ENCODE measurements around the gene CAPZA1. TPM values are rescaled to one million over a fixed set of nuclear protein-coding genes. Genes with fewer than 3 reads are reported as not detected.

The CAPZA1 gene
- total and polyA plus RNA-seq, 10 donors, result 105 to 354 (median 196) TPM

DNA sequence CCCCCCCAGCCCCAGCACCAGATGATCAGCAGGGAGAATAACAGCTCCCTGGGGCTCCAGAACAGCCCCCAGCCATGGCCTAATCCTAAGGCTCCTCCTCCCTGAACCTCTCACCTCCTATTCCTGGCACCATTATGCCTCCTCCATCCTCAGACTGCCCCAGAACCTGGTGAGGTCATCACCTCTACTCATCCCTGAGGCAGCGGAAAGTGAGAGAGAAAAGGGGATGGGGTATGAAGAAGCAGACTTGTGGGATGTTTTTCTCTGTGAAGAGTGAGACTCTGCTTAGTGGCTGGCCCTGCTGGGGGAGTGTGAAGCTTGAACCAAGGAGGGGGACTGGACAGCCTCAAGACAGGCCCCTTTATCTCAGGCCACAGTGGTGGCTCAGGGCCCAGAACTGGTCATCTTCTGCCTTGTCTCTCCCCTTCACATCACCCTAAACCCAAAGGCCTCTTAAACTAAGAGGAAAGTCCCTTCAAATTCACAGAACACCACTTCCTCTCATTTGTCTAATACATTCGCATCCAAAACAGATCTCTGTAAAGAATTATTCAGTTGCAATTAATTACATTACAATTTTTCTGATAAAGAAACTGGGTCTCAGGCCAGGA is 97.7 kb downstream of the CAPZA1 start:
- no peak for TF ChIP-seq POLR2A (IDR thresholded peaks at IDR 0.05)
- TF ChIP-seq, protein P1, sequence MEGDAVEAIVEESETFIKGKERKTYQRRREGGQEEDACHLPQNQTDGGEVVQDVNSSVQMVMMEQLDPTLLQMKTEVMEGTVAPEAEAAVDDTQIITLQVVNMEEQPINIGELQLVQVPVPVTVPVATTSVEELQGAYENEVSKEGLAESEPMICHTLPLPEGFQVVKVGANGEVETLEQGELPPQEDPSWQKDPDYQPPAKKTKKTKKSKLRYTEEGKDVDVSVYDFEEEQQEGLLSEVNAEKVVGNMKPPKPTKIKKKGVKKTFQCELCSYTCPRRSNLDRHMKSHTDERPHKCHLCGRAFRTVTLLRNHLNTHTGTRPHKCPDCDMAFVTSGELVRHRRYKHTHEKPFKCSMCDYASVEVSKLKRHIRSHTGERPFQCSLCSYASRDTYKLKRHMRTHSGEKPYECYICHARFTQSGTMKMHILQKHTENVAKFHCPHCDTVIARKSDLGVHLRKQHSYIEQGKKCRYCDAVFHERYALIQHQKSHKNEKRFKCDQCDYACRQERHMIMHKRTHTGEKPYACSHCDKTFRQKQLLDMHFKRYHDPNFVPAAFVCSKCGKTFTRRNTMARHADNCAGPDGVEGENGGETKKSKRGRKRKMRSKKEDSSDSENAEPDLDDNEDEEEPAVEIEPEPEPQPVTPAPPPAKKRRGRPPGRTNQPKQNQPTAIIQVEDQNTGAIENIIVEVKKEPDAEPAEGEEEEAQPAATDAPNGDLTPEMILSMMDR (IDR thresholded peaks at IDR 0.05 in 8 of 11, conservative IDR thresholded peaks at IDR 0.05 in 3 of 11), result peak in 1 of 11 experiments; percentile 17
- no peak overlapping the region for H3K27ac ChIP-seq
- DNase-seq, result no peak
- no peaks in the 10 kb centered on the region for H3K9me3 ChIP-seq
- H3K4me3 ChIP-seq, result no peak overlapping the region
- H3K36me3 ChIP-seq, result no peaks in the 10 kb centered on the region
- intact Hi-C loops (cut with DNase I; ENCODE audit: low total_unique reads), result loop anchor here (5.0 kb wide), 1 partner anchor 85 kb away; no protein-coding TSS in a partner anchor
- WGBS, 5 donors, result 60 to 86% (median 72%) methylated on average over 2 of the region's 2 CpGs
- peaks cover 13 to 58% (median 39%) of the 10 kb centered on the region in 6 donors for H3K4me1 ChIP-seq
- peaks cover 0 to 36% (median under 1%) of the 10 kb centered on the region in 7 donors for H3K27me3 ChIP-seq (replicated peaks in 1 of 7)

DNA sequence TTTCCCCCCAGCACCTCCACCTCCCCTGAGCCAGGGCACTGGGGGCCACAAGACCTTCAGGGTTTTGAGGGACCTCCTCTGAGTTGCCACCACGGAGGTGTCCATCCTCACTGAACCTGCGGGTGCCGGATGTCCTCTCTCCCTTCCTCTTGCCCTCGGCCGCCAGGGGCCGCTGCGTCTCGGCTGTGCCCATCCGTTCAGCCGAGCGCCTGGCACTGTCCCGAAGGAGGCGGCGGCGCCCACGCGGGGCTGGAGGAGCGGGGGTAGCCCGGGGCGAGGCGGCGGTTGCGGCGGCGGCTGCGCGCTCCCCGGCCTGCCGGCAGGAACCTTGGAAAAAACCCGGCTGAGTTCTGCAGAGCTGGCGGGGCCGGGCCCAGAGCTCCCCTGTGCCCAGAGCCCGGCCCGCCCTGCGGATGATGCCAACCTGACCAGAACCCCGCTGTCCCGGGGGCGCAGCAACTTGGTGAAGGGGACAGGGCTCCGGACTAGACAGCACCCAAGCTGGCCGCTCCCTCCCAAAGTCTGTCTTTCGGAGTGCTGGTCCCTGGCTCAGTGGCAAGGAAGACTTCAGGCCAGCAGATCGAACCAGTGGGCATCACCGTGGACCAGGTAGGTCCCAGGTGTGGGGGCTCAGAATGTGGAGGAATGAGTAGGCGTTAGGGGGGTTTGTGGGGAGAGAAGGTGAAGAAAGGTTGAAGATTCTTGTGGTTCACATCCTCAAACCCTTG is 99.2 kb downstream of the CAPZA1 start:
- H3K4me3 ChIP-seq, result peak overlapping the region in 3 of 8 donors; percentile 6 to 59 (median 29)
- DNase-seq, result peak; percentile 96
- H3K27me3 ChIP-seq (replicated peaks in 1 of 7), result peaks cover 0 to 51% (median 7%) of the 10 kb centered on the region in 7 donors
- H3K27ac ChIP-seq, result no peak overlapping the region
- H3K36me3 ChIP-seq, result no peaks in the 10 kb centered on the region
- intact Hi-C loops (cut with DNase I; ENCODE audit: low total_unique reads), result loop anchor here (5.0 kb wide), 1 partner anchor 83 kb away; no protein-coding TSS in a partner anchor
- H3K4me1 ChIP-seq, result peaks cover 17 to 63% (median 45%) of the 10 kb centered on the region in 6 donors
- WGBS, 5 donors, result 19 to 56% (median 23%) methylated on average over 10 to 44 of the region's 44 CpGs
- no peaks in the 10 kb centered on the region for H3K9me3 ChIP-seq
- TF ChIP-seq POLR2AphosphoS5 (IDR thresholded peaks at IDR 0.05), result peak in 2 of 3 donors; percentile 52 to 69
- no peak for TF ChIP-seq POLR2A (IDR thresholded peaks at IDR 0.05)
- TF ChIP-seq, protein P1 (IDR thresholded peaks at IDR 0.05 in 8 of 11, conservative IDR thresholded peaks at IDR 0.05 in 3 of 11), result peak; percentile 40 to 93 (median 79)

DNA sequence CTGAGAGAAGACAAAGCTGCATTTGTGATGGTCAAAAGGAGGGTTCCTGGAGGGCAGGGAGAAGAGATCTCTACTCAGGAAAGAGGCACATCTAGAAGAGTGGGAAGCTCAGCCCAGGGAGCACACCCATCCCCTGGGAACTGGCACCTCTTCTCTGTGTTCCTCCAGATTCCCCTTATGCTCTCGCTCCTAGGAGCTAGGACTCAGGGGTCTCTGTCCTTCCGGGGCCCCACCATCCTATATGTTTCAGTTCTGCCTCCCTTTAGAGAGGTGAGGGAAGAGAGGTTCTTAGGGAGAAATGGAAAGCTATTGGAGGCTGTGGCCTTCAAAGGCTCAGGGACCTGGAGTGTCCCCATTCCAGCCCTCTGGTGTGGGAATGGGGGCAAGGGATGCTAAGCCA is 100.1 kb downstream of the CAPZA1 start:
- no peak for DNase-seq
- Histone ChIP-seq H3K27me3 (replicated peaks in 1 of 7) (peaks cover 0 to 47% (median 7%) of the 10 kb centered on the region in 7 donors), H3K36me3 (no peaks in the 10 kb centered on the region), H3K9me3 (no peaks in the 10 kb centered on the region), H3K4me1 (peaks cover 13 to 55% (median 37%) of the 10 kb centered on the region in 6 donors), H3K27ac (no peak overlapping the region), H3K4me3 (no peak overlapping the region)
- WGBS, 5 donors, result 83 to 100% (median 93%) methylated on average over 2 of the region's 2 CpGs
- intact Hi-C loops (cut with DNase I; ENCODE audit: low total_unique reads), result loop anchor here (5.0 kb wide), 1 partner anchor 83 kb away; no protein-coding TSS in a partner anchor
- TF ChIP-seq POLR2A (IDR thresholded peaks at IDR 0.05) (no peak), POLR2AphosphoS5 (IDR thresholded peaks at IDR 0.05) (no peak)
- TF ChIP-seq, protein P1 (IDR thresholded peaks at IDR 0.05 in 8 of 11, conservative IDR thresholded peaks at IDR 0.05 in 3 of 11), result no peak

DNA sequence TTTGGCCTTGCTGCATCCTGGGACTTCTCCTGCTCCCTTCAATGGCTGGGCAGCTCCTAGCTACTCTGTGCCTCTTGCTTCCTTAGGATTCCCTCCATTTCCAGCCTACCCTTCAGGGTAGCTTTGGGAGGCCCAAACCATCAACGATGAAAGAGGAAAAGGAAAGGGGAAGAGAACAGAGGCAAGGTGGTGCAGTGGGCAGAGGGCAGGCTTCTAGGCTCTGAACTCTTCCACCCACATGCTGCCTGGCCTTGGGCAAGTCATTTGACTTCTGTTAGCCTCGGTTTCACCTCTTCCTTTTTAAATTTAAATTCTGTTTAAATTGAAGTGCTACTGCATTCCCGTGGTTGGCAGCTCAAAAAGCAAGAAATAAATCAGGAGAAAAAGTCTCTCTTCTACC is 101.2 kb downstream of the CAPZA1 start:
- WGBS, 5 donors, result 35 to 62% (median 45%) methylated on average over 3 of the region's 3 CpGs
- H3K4me3 ChIP-seq, result no peak overlapping the region
- peaks cover 11 to 45% (median 30%) of the 10 kb centered on the region in 6 donors for H3K4me1 ChIP-seq
- H3K9me3 ChIP-seq, result no peaks in the 10 kb centered on the region
- TF ChIP-seq POLR2A (IDR thresholded peaks at IDR 0.05), result no peak
- TF ChIP-seq, protein P1 (IDR thresholded peaks at IDR 0.05 in 8 of 11, conservative IDR thresholded peaks at IDR 0.05 in 3 of 11), result no peak
- no peak for TF ChIP-seq POLR2AphosphoS5 (IDR thresholded peaks at IDR 0.05)
- intact Hi-C loops (cut with DNase I; ENCODE audit: low total_unique reads), result no loop called here
- DNase-seq, result no peak
- no peaks in the 10 kb centered on the region for H3K36me3 ChIP-seq
- peaks cover 0 to 42% (median 7%) of the 10 kb centered on the region in 7 donors for H3K27me3 ChIP-seq (replicated peaks in 1 of 7)
- no peak overlapping the region for H3K27ac ChIP-seq
